SJCRH30 (cell line): ENCODE data around the gene C1orf174. TPM values are rescaled to one million over a fixed set of nuclear protein-coding genes. Genes with fewer than 3 reads are reported as not detected.

ENCODE experiments used
- DNase-seq, 2 experiments: peaks; one replicate each; pipeline ENCODE4 v3.0.0-alpha.2; 2015 to 2020
- H3K27ac ChIP-seq: fragments of 250-450 bp; sonication (Bioruptor Pico); 2 replicates; pipeline ENCODE4 v1.5.1; 2020; ENCODE audit warnings: mild to moderate bottlenecking, moderate library complexity
- H3K27me3 ChIP-seq: fragments of 250-450 bp; sonication (Bioruptor Pico); 2 replicates; pipeline ENCODE4 v1.5.1; 2020; ENCODE audit warnings: mild to moderate bottlenecking, moderate library complexity
- H3K36me3 ChIP-seq: fragments of 250-450 bp; sonication (Bioruptor Pico); 2 replicates; pipeline ENCODE4 v1.5.1; 2020; ENCODE audit warnings: mild to moderate bottlenecking, moderate library complexity
- H3K4me1 ChIP-seq: fragments of 250-450 bp; sonication (Bioruptor Pico); 2 replicates; pipeline ENCODE4 v1.5.1; 2020; ENCODE audit warnings: mild to moderate bottlenecking, moderate library complexity
- H3K4me3 ChIP-seq: fragments of 250-450 bp; sonication (Bioruptor Pico); 2 replicates; pipeline ENCODE4 v1.5.1; 2020; ENCODE audit warnings: mild to moderate bottlenecking, moderate library complexity
- H3K9me3 ChIP-seq: fragments of 250-450 bp; sonication (Bioruptor Pico); replicated peaks from 2 replicates; pipeline ENCODE4 v1.5.1; 2020; ENCODE audit warnings: mild to moderate bottlenecking, moderate library complexity
- total RNA-seq: library from RNA; depleted of rRNA; stranded (reverse); fragments of >200 nt; shearing (Covaris generic); gene quantifications from 2 replicates; pipeline ENCODE4 v1.2.3, GENCODE V29; 2014

The C1orf174 gene
- total RNA-seq, 1 experiment from 2014 or later: 59.2 TPM

DNA sequence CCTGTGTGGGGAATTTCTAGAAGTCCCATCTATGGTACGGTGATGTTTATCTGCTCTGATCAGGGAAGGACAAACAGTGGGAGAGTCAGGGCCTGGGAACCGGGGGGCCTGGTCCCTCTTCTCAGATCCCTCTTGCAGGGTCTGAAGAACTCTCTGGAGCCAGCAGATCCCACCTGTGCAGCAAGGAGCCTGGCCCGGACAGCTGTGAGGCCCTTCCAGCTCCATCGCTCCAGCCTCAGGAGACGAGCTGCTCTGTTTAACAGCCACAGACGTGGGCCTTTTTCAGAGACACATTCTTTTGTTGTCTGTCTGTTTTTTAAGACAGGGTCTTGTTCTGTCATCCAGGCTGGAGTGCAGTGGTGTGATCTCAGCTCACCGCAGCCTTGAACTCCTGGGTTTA, 14.5 kb downstream of the C1orf174 start:
- no peak for DNase-seq
- H3K36me3 ChIP-seq: peaks cover 32% of the 10 kb centered on the region

DNA sequence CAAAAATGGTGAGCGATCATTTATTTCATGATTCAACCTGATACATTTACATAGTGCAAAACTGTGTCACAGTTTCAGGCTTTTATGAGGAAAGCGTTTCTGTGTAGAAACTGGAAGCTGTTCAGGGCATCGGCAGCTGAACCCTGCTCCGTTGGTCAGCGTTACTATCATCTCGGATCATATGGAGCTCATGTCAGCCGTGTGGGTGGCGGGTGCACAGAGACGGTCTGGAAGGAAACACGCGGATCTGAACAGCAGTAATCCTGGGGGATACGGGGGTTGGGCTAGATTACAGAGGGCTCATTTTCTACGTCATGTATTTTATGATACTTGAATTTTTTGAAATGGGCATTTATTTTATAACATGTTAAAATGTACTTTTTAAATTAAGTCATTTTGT, 15.1 kb downstream of the C1orf174 start:
- DNase-seq: no peak
- no peaks in the 10 kb centered on the region; the same call in 1 of the 2 replicates for H3K9me3 ChIP-seq
- no peak overlapping the region for H3K4me3 ChIP-seq
- no peak overlapping the region for H3K27ac ChIP-seq
- H3K36me3 ChIP-seq: peaks cover 28% of the 10 kb centered on the region
- H3K27me3 ChIP-seq: no peaks in the 10 kb centered on the region
- H3K4me1 ChIP-seq: no peaks in the 10 kb centered on the region

More for the DNA sequence above, 14.5 kb downstream of the C1orf174 start:
- Histone ChIP-seq H3K27ac (no peak overlapping the region), H3K9me3 (no peaks in the 10 kb centered on the region), H3K4me3 (no peak overlapping the region), H3K4me1 (no peaks in the 10 kb centered on the region), H3K27me3 (no peaks in the 10 kb centered on the region)

DNA sequence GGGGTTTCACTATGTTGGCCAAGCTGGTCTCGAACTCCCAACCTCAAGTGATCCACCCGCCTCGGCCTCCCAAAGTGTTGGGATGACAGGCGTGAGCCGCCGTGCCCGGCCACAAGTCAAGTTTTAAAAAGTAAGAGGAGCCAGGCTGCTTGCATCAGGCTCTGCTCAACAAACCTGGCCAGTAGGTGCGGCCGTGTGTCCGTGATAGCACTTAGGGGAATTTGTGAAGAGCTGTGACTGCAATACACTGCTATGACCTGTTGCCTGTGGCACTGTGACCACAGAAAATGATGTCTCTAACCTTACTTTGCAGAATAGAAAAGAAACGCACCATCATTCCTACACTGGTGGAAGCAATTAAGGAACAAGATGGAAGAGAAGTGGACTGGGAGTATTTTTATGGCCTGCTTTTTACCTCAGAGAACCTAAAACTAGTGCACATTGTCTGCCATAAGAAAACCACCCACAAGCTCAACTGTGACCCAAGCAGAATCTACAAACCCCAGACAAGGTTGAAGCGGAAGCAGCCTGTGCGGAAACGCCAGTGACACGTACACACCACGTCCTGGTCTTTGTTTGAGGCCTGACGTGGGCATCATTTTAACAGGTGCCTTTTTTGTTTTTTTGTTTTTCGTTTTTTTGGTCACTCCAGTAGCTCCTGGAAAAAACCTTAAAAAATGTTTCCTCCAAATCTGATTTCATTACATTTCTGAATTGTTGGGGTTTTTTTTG, 16.7 kb downstream of the C1orf174 start:
- no peak overlapping the region for H3K4me3 ChIP-seq
- H3K4me1 ChIP-seq: no peaks in the 10 kb centered on the region
- peaks cover 24% of the 10 kb centered on the region for H3K36me3 ChIP-seq
- DNase-seq: no peak
- peaks cover 7% of the 10 kb centered on the region for H3K9me3 ChIP-seq
- H3K27me3 ChIP-seq: no peaks in the 10 kb centered on the region
- H3K27ac ChIP-seq: no peak overlapping the region

DNA sequence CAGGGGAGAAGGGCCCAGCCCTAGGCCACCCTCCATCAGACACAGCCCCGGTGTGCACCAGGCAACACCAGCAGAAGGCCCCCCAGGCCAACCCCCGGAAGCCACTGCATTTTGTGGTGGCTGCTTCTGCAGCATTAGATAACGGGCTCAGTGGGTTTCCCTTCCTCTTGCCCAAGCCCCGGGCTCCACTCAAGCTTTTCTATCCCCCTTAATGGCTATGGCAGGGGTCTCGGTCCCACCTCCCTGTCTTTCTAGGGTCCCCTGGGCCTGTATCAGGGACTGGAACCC, 18.9 kb downstream of the C1orf174 start:
- Histone ChIP-seq H3K4me3 (no peak overlapping the region), H3K27ac (no peak overlapping the region), H3K36me3 (peaks cover 10% of the 10 kb centered on the region; the same call in 1 of the 2 replicates), H3K27me3 (no peaks in the 10 kb centered on the region), H3K9me3 (peaks cover 7% of the 10 kb centered on the region), H3K4me1 (no peaks in the 10 kb centered on the region)
- no peak for DNase-seq

DNA sequence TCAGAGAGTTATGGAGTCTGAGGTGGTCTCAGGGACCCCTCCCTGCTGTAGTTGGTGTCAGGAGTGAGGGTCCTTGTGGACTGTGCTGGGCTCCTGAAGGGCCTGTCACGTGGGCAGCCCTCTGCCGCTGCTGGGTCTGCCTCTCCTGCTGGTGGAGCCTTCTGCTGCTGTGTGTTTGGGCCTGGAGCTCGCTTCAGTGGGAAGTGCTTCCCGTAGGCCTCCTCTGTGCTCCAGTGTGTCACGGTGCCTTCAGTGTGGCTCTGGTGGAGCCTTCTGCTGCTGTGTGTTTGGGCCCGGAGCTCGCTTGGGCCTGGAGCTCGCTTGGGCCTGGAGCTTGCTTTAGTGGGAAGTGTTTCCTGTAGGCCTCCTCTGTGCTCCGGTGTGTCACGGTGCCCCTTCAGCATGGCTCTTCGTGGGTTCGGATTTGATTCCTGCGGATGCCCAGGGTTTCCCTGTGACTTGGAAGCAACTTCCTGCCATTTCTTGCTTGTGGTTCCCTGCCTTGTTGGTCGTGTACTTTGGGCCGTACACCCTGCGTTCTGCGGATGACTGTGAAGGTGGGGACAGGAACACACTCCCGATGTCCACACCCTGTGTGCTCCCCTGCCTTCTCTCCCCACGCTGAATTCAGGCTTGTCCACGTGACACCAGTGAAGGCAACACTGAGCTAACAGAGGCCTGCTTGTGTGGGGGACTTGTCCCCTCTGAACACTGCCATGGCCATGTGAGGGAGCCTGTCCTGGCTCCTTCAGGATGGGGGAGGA, 19.5 kb downstream of the C1orf174 start:
- Histone ChIP-seq H3K4me1 (no peaks in the 10 kb centered on the region), H3K27me3 (no peaks in the 10 kb centered on the region), H3K27ac (no peak overlapping the region; the same call in 1 of the 2 replicates), H3K9me3 (peaks cover 7% of the 10 kb centered on the region), H3K36me3 (peaks cover 10% of the 10 kb centered on the region; the same call in 1 of the 2 replicates), H3K4me3 (no peak overlapping the region)
- no peak for DNase-seq

DNA sequence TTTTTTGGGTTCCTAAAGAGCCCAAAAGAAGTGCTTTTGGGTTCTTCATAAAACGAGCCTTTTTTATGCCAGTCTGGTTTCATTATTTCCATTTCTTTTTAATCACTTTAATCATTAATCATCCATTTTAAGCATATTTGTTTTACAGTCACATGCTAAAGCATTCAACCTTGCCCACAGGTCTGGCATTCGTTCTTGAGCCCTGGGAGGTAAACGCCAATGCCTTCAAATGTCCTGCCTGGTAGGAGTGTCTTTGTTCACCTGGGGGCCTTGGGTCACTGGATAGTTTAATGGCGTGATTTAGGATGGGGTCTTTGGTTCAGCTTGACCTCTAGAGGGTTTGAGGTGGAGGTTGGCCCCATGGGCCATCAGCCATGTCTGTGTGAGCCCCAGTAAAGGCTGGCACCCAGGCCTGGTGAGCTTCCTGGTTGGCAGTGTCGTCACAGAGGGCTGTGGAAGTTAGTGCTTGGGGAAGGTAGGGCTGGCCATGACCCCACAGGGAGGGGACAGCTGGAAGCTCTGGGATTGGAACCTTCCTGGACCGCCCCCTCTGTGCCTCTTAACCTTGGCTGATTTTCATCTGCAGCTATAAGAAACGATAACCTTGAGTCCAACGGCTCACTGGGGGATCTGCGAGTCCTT, 20.2 kb downstream of the C1orf174 start:
- H3K4me3 ChIP-seq: no peak overlapping the region
- H3K27ac ChIP-seq: no peak overlapping the region; the same call in 1 of the 2 replicates
- no peaks in the 10 kb centered on the region for H3K27me3 ChIP-seq
- H3K4me1 ChIP-seq: no peaks in the 10 kb centered on the region
- no peak for DNase-seq
- peaks cover 5% of the 10 kb centered on the region; the same call in 1 of the 2 replicates for H3K36me3 ChIP-seq
- H3K9me3 ChIP-seq: peaks cover 7% of the 10 kb centered on the region

DNA sequence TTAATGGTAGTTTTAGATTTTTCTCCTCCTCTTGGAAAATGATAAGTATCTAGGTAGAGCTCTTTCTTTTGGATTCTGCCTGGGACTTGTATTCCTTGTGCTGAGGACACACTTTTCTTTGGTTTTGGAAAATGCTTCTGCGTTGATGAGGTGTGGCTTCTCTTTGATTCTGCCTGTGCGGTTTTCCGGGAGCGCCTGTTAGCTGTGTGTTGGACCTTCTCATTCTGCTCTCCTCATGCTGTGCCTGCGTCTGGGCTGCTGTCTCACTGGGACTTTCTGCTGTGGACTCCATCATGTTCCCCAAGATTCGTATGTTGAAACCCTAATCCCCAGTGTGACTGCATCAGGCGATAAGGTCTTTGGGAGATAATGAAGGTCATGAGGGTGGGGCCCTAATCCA, 21.0 kb downstream of the C1orf174 start:
- Histone ChIP-seq H3K9me3 (peaks cover 7% of the 10 kb centered on the region), H3K4me1 (no peaks in the 10 kb centered on the region), H3K27me3 (no peaks in the 10 kb centered on the region), H3K4me3 (no peak overlapping the region), H3K36me3 (no peaks in the 10 kb centered on the region; the same call in 1 of the 2 replicates), H3K27ac (no peak overlapping the region)
- DNase-seq: no peak

DNA sequence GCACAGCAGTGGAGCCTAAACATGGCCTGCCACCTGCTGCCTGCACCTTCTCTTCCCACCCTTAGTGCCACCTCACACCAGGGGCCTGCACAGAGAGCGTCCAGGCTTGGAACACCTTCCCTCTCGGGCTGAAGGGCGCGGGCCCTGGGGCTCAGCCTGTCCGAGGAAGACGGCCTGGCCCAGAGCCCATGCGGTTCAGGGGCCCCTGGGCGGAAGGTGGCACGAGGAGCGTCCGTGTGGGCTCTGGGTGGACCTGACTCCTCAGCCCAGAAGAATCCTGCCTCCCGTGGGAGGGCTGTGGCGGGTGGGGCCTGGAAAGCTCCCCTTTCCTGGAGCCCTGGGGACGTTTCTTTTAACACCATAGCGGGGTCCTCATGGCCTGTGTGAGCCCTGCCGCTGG, 23.4 kb downstream of the C1orf174 start:
- DNase-seq: no peak
- Histone ChIP-seq H3K36me3 (no peaks in the 10 kb centered on the region; the same call in 1 of the 2 replicates), H3K27ac (no peak overlapping the region), H3K9me3 (peaks cover 7% of the 10 kb centered on the region), H3K4me3 (no peak overlapping the region), H3K27me3 (no peaks in the 10 kb centered on the region), H3K4me1 (no peaks in the 10 kb centered on the region)

DNA sequence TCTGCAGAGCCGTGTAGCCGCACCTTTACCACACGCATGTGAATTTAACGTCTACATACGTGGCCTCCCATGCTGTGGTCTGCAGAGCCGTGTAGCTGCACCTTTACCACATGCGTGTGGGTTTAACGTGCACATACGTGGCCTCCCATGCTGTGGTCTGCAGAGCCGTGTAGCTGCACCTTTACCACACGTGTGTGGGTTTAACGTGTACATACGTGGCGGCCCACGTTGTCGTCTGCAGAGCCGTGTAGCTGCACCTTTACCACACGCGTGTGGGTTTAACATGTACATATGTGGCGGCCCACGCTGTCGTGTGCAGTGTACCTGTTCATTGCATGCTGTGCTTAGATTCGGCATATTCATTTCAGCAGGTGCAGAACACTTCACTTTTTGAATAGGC, 25.3 kb downstream of the C1orf174 start:
- Histone ChIP-seq H3K4me3 (no peak overlapping the region), H3K4me1 (no peaks in the 10 kb centered on the region), H3K27ac (no peak overlapping the region), H3K9me3 (peaks cover 7% of the 10 kb centered on the region), H3K36me3 (no peaks in the 10 kb centered on the region; the same call in 1 of the 2 replicates), H3K27me3 (no peaks in the 10 kb centered on the region)
- DNase-seq: no peak

DNA sequence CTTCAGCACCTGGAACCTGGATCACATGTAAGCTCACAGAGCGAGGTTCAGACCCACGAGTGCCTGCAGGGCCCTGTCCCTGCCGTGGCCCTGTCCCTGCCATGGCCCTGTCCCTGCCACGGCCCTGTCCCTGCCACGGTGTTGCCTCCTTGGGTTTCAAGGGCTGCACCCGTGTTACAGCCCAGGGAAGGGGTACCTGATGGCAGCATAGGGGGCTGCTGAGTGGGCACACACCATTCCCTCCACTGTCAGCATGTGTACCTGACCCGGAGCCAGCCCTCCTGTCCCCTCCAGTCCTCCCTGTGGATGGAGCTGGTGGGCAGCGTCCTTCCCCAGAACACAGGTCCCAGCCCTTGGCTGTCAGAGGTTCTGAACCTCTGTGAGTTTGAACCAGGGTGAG, 27.5 kb downstream of the C1orf174 start:
- Histone ChIP-seq H3K27ac (no peak overlapping the region), H3K36me3 (no peaks in the 10 kb centered on the region; the same call in 1 of the 2 replicates), H3K9me3 (no peaks in the 10 kb centered on the region), H3K27me3 (no peaks in the 10 kb centered on the region), H3K4me1 (no peaks in the 10 kb centered on the region), H3K4me3 (no peak overlapping the region)
- no peak for DNase-seq

DNA sequence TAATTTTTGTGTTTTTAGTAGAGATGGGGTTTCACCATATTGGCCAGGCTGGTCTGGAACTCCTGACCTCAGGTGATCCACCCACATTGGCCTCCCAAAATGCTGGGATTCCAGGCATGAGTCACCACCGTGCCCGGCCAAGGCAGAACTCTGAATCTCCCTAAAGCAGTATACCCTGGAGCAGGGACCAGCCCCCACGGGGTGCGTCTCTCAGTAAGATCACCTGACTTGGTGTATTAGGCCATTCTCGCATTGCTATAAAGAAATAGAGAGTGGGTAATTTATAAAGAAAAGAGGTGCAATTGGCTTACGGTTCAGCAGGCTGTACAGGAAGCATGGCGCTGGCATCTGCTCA, 28.6 kb downstream of the C1orf174 start:
- H3K36me3 ChIP-seq: no peaks in the 10 kb centered on the region; the same call in 1 of the 2 replicates
- no peaks in the 10 kb centered on the region for H3K4me1 ChIP-seq
- no peak for DNase-seq
- no peak overlapping the region for H3K4me3 ChIP-seq
- H3K27me3 ChIP-seq: no peaks in the 10 kb centered on the region
- no peaks in the 10 kb centered on the region for H3K9me3 ChIP-seq
- H3K27ac ChIP-seq: no peak overlapping the region

DNA sequence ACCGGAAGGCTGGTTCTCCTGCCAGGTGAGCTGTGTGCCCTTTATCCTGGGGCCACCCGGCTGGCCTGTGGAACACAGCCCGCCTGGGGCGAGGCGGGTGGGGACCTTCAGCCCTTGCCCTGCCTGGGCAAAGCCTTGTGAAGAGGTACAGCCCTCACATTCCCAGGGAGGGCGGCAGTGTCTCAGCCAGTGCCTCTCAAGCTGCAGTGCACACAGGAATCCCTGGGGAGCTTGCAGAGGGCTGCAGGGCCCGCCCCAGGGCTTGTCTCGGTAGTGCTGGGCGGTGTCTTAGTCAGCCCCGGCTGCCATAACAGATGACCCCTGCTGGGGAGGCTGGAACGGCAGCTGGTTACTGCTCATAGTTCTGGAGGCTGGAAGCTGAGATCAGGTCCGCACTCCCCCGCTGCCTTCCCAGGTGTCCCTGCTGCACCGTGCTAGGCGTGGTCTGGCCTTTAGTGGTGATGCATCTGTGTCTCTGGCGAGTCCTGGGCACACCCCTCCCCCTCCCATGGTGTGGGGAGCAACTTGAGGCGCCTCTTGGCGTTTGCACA, 30.2 kb downstream of the C1orf174 start:
- Histone ChIP-seq H3K4me1 (no peaks in the 10 kb centered on the region), H3K4me3 (no peak overlapping the region), H3K36me3 (no peaks in the 10 kb centered on the region; the same call in 1 of the 2 replicates), H3K27ac (no peak overlapping the region), H3K9me3 (no peaks in the 10 kb centered on the region), H3K27me3 (no peaks in the 10 kb centered on the region)
- DNase-seq: peak in 1 of 2 experiments; percentile 22

DNA sequence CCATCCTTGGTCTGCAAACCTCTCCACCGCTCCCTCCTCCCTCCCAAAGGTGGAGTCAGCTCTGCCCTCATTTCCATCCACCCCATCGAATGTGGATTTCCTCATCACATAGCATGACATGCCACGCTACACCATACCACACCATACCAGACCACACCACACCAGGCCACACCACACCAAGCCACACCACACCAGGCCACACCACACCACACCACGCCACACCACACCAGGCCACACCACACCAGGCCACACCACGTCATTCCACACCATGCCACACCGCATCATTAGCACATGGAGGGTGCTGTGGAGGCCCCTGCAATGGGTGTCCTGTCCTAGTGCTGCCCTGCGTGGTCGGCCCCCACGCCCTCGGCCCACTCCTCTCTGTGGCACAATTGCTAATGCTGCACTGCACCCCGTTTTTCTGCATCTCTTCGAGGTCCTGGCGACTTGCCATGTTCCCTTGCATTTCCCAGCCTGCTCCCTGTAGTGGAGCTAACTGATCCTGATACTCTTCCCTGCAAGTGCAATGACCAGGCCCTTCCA, 31.5 kb downstream of the C1orf174 start:
- no peaks in the 10 kb centered on the region for H3K9me3 ChIP-seq
- no peak overlapping the region for H3K4me3 ChIP-seq
- H3K27me3 ChIP-seq: no peaks in the 10 kb centered on the region
- no peak overlapping the region for H3K27ac ChIP-seq
- DNase-seq: no peak
- peaks cover 2% of the 10 kb centered on the region for H3K4me1 ChIP-seq
- no peaks in the 10 kb centered on the region; the same call in 1 of the 2 replicates for H3K36me3 ChIP-seq

DNA sequence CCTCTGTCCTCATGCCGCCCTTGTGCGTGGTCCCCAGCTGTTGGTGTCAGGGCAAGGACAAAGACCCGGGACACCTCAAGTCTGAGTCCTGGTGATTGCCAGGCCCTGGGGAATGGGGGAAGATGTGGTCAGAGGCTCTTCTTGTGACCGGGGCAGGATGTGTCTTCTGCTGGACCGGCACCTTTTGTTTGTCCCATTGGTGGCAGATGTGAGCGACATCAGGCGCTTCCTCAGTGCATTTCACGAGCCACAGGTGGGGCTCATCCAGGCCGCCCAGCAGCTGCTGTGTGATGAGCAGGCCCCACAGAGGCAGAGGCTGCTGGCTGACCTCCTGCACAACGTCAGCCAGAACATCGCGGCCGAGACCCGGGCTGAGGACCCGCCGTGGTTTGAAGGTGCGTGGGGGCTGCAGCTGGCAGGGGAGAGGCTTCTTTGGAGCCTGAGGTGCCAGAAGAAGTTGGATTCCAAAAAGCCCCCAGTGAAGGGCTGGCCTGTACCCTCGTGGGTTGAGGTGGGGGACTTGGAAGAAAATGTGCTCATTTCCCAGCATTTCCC, 34.4 kb downstream of the C1orf174 start:
- Histone ChIP-seq H3K4me3 (no peak overlapping the region), H3K36me3 (no peaks in the 10 kb centered on the region; the same call in 1 of the 2 replicates), H3K27ac (no peak overlapping the region), H3K27me3 (no peaks in the 10 kb centered on the region), H3K4me1 (peaks cover 5% of the 10 kb centered on the region), H3K9me3 (no peaks in the 10 kb centered on the region)
- DNase-seq: no peak
